Fibroblast of lung (primary cell): ENCODE measurements around the gene ATF6B.

ENCODE experiments used
- EZH2 ChIP-seq: IDR thresholded peaks from 2 replicates; pipeline ENCODE4 v1.5.1; 2012; ENCODE audit warnings: low read length, control low read depth, mild to moderate bottlenecking; ENCODE audit errors: missing control alignments
- TF ChIP-seq, protein P1 (sequence below), 2 donors: IDR thresholded peaks in 1 of 2; conservative IDR thresholded peaks in 1 of 2; 1 replicate in 1 of 2; 2 replicates in 1 of 2; pipeline ENCODE4 v1.5.1; 2011 to 2012; ENCODE audit warnings: low read length in 2 of 2, control low read depth in 1 of 2, inconsistent platforms in 1 of 2, low read depth in 1 of 2, mild to moderate bottlenecking in 1 of 2

DNA sequence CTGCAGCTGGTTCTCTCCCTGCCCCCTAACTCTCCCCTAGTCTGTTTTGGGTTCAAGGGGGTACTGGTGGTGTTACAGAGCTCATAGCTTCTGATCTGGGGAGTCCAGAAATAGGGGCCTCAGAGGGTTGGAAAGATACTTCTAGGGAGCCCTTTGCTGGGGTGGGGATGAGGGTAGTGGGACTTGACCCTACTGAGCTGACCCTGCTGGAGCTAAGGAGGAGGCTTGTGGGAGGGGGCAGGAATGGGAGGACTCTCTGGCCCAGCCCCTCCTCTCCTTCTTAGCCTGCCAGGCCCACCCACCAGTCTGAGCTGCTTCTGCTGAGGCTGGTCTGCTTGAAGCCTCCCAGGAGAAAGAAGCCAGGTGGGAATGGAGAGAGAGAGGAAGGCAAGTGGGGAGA, 36.2 kb upstream of the ATF6B start, which contains the start of gene EGFL8:
- TF ChIP-seq, protein P1, sequence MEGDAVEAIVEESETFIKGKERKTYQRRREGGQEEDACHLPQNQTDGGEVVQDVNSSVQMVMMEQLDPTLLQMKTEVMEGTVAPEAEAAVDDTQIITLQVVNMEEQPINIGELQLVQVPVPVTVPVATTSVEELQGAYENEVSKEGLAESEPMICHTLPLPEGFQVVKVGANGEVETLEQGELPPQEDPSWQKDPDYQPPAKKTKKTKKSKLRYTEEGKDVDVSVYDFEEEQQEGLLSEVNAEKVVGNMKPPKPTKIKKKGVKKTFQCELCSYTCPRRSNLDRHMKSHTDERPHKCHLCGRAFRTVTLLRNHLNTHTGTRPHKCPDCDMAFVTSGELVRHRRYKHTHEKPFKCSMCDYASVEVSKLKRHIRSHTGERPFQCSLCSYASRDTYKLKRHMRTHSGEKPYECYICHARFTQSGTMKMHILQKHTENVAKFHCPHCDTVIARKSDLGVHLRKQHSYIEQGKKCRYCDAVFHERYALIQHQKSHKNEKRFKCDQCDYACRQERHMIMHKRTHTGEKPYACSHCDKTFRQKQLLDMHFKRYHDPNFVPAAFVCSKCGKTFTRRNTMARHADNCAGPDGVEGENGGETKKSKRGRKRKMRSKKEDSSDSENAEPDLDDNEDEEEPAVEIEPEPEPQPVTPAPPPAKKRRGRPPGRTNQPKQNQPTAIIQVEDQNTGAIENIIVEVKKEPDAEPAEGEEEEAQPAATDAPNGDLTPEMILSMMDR (conservative IDR thresholded peaks at IDR 0.05 in 1 of 2, IDR thresholded peaks at IDR 0.05 in 1 of 2; ENCODE audit: low read depth in 1 of 2, low read length in 2 of 2) = no peak
- TF ChIP-seq EZH2 = no peak
